Measurements from ENCODE around the gene LPIN1.
A peak's percentile ranks its signal among the peaks of the same experiment; 100 is the strongest.

Gene LPIN1

GRCh38 chr2:11777886-11778415 lies 31.5 kb downstream of the LPIN1 start:
- Histone ChIP-seq H3K4me3 (ENCODE audit: low read length) (no peak overlapping the region), H3K79me2 (ENCODE audit: low read length) (no peaks in the 10 kb centered on the region), H3K36me3 (replicated peaks; ENCODE audit: low read depth, low read length) (peaks cover 22% of the 10 kb centered on the region), H4K20me1 (ENCODE audit: insufficient read depth, low read length) (no peaks in the 10 kb centered on the region; the same call in 1 of the 2 replicates), H3K27me3 (ENCODE audit: low read depth, low read length) (no peaks in the 10 kb centered on the region), H3K27ac (ENCODE audit: low read length) (no peak overlapping the region), H3K4me1 (ENCODE audit: low read length) (peaks cover 16% of the 10 kb centered on the region), H2AFZ (ENCODE audit: low read depth, low read length) (no peak overlapping the region), H3K4me2 (ENCODE audit: low read length) (no peak overlapping the region), H3K9ac (ENCODE audit: low read length) (no peak overlapping the region), H3K9me3 (ENCODE audit: insufficient read depth, low read length) (no peaks in the 10 kb centered on the region)
- TF ChIP-seq CTCF (IDR thresholded peaks at IDR 0.05; ENCODE audit: low read depth, low read length) (no peak), EZH2phosphoT487 (IDR thresholded peaks at IDR 0.05; ENCODE audit: low read depth) (no peak)

GRCh38 chr2:11778416-11778815 lies 32.0 kb downstream of the LPIN1 start:
- H3K9ac ChIP-seq (ENCODE audit: low read length): no peak overlapping the region
- H2AFZ ChIP-seq (ENCODE audit: low read depth, low read length): no peak overlapping the region
- TF ChIP-seq CTCF (IDR thresholded peaks at IDR 0.05; ENCODE audit: low read depth, low read length) (no peak), EZH2phosphoT487 (IDR thresholded peaks at IDR 0.05; ENCODE audit: low read depth) (no peak)
- no peak overlapping the region for H3K27ac ChIP-seq (ENCODE audit: low read length)
- H3K27me3 ChIP-seq (ENCODE audit: low read depth, low read length): no peaks in the 10 kb centered on the region
- no peaks in the 10 kb centered on the region for H3K79me2 ChIP-seq (ENCODE audit: low read length)
- H4K20me1 ChIP-seq (ENCODE audit: insufficient read depth, low read length): no peaks in the 10 kb centered on the region; the same call in 1 of the 2 replicates
- no peak overlapping the region for H3K4me3 ChIP-seq (ENCODE audit: low read length)
- H3K9me3 ChIP-seq (ENCODE audit: insufficient read depth, low read length): no peaks in the 10 kb centered on the region
- H3K4me1 ChIP-seq (ENCODE audit: low read length): peaks cover 16% of the 10 kb centered on the region
- H3K36me3 ChIP-seq (replicated peaks; ENCODE audit: low read depth, low read length): peaks cover 26% of the 10 kb centered on the region
- H3K4me2 ChIP-seq (ENCODE audit: low read length): peak overlapping the region; percentile 84

GRCh38 chr2:11778923-11779757 lies 32.7 kb downstream of the LPIN1 start:
- Histone ChIP-seq H3K9me3 (ENCODE audit: insufficient read depth, low read length) (no peaks in the 10 kb centered on the region), H3K4me2 (ENCODE audit: low read length) (peak overlapping the region; percentile 84), H2AFZ (ENCODE audit: low read depth, low read length) (no peak overlapping the region), H3K27me3 (ENCODE audit: low read depth, low read length) (no peaks in the 10 kb centered on the region), H3K4me1 (ENCODE audit: low read length) (peaks cover 16% of the 10 kb centered on the region), H3K79me2 (ENCODE audit: low read length) (no peaks in the 10 kb centered on the region), H3K36me3 (replicated peaks; ENCODE audit: low read depth, low read length) (peaks cover 22% of the 10 kb centered on the region), H4K20me1 (ENCODE audit: insufficient read depth, low read length) (no peaks in the 10 kb centered on the region; the same call in 1 of the 2 replicates), H3K9ac (ENCODE audit: low read length) (peak overlapping the region; percentile 27; the same call in 1 of the 2 replicates), H3K4me3 (ENCODE audit: low read length) (peak overlapping the region; percentile 62), H3K27ac (ENCODE audit: low read length) (no peak overlapping the region)
- TF ChIP-seq EZH2phosphoT487 (IDR thresholded peaks at IDR 0.05; ENCODE audit: low read depth) (no peak), CTCF (IDR thresholded peaks at IDR 0.05; ENCODE audit: low read depth, low read length) (peak; percentile 94)

- Histone ChIP-seq H3K27me3 (ENCODE audit: low read depth, low read length) (no peaks in the 10 kb centered on the region), H3K36me3 (replicated peaks; ENCODE audit: low read depth, low read length) (peaks cover 17% of the 10 kb centered on the region), H3K4me1 (ENCODE audit: low read length) (peaks cover 9% of the 10 kb centered on the region), H3K9me3 (ENCODE audit: insufficient read depth, low read length) (no peaks in the 10 kb centered on the region), H3K4me3 (ENCODE audit: low read length) (no peak overlapping the region), H3K79me2 (ENCODE audit: low read length) (no peaks in the 10 kb centered on the region), H3K4me2 (ENCODE audit: low read length) (no peak overlapping the region), H3K27ac (ENCODE audit: low read length) (no peak overlapping the region), H4K20me1 (ENCODE audit: insufficient read depth, low read length) (no peaks in the 10 kb centered on the region; the same call in 1 of the 2 replicates), H3K9ac (ENCODE audit: low read length) (no peak overlapping the region), H2AFZ (ENCODE audit: low read depth, low read length) (no peak overlapping the region)
- no peak for TF ChIP-seq CTCF (IDR thresholded peaks at IDR 0.05; ENCODE audit: low read depth, low read length)
- no peak for TF ChIP-seq EZH2phosphoT487 (IDR thresholded peaks at IDR 0.05; ENCODE audit: low read depth)
Measured at GRCh38 chr2:11781602-11782001, 35.2 kb downstream of the LPIN1 start.

All from OCI-LY3 (cell line).